TTC549 (cell line): Measurements from ENCODE around the gene FAM83G.
"Not testable (repeated sequence)": the region's sequence is repeated elsewhere in the genome, so short reads cannot be mapped to it uniquely, and the experiment has no call there.

Experiments used
- FAIRE-seq: peaks from 2 replicates; lab custom pipeline; 2012; peaks lifted over from hg19 to GRCh38; lab: Jason Lieb, UNC

FAM83G gene, protein sequence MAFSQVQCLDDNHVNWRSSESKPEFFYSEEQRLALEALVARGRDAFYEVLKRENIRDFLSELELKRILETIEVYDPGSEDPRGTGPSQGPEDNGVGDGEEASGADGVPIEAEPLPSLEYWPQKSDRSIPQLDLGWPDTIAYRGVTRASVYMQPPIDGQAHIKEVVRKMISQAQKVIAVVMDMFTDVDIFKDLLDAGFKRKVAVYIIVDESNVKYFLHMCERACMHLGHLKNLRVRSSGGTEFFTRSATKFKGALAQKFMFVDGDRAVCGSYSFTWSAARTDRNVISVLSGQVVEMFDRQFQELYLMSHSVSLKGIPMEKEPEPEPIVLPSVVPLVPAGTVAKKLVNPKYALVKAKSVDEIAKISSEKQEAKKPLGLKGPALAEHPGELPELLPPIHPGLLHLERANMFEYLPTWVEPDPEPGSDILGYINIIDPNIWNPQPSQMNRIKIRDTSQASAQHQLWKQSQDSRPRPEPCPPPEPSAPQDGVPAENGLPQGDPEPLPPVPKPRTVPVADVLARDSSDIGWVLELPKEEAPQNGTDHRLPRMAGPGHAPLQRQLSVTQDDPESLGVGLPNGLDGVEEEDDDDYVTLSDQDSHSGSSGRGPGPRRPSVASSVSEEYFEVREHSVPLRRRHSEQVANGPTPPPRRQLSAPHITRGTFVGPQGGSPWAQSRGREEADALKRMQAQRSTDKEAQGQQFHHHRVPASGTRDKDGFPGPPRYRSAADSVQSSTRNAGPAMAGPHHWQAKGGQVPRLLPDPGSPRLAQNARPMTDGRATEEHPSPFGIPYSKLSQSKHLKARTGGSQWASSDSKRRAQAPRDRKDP

DNA sequence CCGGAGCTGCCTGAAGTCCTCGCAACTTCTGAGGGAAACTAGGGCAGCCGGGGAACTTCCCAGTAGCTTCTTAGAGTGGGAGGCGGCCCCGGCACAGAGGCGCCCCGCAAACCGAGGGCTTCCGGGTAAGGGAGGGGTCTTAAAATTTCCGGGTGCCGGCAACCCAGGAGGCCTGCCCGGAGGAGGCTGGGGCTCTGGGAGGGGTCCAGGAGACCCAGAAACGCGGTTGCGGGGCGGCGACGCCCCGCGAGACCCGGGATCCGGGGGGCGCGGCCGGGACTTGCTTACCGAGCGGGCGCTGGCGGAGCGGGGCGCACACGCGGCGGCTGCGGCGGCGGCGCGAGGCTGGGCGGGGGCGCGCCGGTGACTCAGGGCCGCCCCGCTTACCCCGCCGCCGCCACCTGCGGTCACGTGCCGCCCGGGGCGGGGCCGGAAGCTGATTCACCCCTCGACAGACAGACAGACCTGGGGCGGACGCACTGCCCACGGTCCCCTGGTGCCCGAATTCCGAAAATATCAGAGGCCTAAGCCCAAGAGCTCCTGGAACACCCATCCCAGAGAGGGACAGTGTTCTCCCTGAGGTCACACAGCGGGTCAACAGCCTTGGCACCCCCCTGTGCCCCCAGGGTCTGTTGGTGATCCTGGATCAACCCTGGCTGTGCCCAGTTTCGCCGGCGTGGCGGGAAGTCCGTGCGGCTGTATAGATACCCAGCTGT lies at the start of gene FAM83G:
Gene FAM83G (minus strand): TSS at position 344 of the 716 bp plus-strand sequence. CDS start 723 bp downstream, outside the sequence.
- no peak for FAIRE-seq

DNA sequence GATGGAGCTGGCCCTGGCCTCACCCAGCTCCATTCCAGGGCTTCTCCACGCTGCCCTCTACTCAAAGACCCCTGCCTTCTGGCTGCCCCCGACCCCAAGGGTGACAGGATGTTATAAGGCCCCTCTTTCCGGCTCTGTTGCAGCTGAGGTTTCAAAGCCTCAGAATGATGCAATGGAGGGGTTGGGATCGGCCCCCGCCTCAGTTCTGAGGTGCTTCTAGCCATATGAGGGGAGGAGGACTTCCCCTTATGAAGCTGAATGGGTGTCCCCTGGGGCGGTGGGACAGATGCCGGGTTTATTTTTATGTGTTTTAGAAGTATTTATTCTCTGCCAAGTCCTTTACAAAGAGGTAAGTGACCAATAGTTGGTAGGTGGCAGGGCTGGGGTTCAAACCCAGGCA lies 44.3 kb upstream of the FAM83G start:
- FAIRE-seq, result not testable (repeated sequence)

DNA sequence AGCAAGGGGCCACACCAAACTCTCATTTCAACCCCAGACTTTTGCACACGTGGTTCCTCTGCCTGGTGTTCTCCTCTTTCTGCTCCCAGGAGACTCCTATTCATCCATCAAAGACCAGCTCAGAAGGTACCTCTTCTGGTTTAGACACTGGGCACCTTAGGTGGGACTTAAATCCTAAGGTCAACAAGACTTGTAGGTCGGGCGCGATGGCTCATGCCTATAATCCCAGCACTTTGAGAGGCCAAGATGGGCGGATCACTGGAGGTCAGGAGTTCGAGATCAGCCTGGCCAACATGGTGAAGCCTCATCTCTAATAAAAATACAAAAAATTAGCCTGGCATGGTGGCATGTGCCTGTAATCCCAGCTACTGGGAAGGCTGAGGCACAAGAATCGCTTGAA lies 42.9 kb upstream of the FAM83G start:
- not testable (repeated sequence) for FAIRE-seq

DNA sequence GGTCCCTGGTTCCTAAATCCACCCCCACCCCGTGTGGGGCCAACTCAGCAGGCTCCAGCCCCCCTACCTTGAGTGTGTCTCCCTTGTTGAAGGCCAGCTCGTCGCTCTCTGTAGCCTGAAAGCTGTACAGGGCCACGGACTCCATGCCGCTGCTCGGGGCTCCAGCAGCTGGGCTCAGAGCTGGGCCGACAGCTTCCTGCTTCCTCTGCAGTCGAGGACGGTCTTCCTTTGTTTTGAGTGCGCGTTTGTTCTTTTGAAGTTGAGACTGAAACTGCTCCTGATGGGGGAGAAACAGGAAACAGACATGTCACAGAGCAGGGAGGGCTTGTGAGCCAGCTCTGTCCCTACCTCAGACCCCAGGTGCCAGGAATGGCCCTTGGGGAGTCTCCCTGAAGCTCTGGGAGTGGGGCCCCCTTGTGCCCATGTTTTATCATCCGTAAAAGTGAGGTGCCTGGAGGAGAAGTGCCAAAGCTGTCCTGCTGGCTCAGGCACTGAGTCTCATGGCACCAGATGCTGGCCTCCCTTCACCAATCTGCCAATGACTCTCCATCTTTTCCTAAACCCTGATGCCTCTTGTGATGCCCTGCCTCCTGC lies 42.3 kb upstream of the FAM83G start, which contains the start of gene GRAP:
Gene GRAP (minus strand): TSS at position 176 of the 594 bp plus-strand sequence. CDS start 31 bp downstream, at position 145.
- not testable (repeated sequence) for FAIRE-seq

DNA sequence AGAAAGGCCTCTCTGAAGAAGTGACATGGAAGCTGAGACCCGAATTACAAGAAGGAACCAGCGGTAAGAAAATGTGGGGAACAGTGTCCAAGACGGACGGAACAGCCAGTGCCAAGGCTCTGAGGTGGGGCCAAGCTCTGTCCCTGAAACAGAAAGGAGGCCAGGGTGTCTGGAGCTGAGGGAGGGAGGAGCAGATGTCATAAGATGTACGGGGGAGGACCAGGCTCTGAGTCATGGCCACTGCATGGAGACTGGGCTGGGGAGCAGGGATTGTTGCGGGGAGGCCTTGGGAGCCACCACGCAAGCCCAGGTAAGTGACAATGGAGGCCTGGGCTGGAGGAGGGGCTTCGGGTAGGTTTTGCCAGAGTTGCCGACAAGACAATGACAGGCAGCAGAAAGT lies 40.1 kb upstream of the FAM83G start:
- not testable (repeated sequence) for FAIRE-seq

DNA sequence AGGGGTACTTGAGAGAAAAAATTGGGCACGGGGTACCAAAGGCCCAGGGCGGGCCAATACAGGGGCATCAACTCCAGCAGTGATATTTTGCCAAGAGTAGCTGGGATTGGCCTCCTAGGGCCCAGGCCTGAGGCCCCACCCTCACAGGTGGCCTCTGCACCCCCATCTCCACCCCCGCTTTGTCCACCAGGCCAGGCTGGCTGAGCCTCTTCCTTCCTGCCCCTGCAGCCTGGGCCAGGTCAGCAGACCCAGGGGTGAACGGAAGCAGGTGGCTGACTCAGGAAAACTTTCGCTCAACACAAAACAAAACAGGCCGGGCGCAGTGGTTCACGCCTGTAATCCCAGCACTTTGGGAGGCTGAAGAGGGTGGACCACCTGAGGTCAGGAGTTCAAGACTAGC lies 38.5 kb upstream of the FAM83G start:
- not testable (repeated sequence) for FAIRE-seq

DNA sequence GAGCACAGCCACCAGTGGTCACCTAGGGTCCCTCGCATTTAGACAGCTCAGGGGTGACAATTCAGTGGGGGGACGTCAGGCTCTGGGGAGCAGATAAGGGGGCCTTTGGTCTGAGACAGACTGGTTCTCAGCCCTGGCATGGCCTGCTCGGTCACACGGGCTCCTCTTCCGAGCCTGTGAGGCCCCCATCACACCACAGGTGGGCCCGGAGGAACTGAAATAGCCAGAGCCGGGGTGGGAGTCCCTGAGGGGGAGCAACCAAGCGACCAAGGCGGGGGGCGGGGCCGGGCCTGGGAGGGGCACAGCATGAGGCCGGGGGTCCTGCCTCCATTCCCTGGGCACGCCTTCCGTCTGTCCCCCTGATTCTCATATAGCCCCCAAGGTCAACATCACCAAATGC lies 37.8 kb upstream of the FAM83G start:
- FAIRE-seq, result not testable (repeated sequence)

DNA sequence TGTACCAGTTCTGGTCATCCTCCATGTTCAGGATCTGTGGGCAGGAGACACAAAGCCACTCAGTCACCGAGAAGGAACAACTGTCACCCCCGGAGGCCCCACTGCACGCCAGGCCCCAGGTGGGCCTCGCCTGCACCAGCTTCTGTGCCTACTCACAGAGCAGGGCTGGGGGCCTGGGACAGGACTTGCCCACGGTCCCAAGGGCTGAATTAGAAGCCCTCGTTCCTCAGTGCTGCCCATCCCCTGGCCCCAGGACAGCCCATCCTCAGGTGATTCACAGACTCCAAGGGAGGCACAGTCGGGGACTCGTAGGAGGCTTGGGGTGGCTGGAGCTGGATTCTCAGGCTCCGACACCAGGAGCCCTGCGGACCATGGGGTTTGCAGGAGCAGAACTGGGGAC lies 37.3 kb upstream of the FAM83G start:
- FAIRE-seq, result not testable (repeated sequence)

DNA sequence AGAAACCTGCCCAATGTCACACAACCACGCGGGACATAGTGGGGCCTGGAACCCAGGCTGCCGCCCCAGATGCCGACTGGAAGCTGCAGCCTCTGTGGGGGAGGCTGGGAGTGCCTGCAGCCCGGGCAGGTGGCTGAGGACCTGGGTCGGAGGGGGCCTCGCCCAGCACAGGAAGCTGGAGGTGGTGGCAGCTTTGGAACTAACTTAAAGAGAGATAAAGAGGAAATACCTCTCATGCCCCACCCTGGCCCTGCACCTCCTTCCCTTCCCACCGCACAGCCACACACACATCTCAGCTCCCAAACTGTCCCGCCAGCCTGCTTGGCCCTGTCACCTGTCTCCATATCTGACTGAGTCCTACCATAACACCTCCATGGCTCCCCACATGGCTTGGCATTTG lies 35.8 kb upstream of the FAM83G start:
- FAIRE-seq, result not testable (repeated sequence)

DNA sequence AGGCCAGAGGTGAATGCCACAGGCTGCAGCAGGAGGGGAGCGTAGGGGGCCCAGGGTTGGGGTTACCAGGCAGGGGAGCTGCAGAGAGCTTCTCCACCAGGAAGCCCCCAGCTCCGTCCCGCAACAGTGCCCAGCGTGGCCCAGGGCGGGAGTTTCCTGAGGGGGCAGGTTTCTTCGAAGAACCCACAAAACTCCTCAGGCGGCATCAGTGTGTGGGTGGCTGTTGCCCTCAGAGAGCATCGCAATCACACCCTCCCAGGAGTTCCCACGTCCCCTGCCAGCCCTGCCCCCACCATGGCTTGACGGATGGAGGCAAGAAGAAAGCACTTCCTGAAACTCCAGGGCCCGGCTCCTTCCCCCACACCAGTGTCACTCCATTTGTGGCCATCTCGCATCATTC lies 34.2 kb upstream of the FAM83G start:
- FAIRE-seq, result not testable (repeated sequence)

DNA sequence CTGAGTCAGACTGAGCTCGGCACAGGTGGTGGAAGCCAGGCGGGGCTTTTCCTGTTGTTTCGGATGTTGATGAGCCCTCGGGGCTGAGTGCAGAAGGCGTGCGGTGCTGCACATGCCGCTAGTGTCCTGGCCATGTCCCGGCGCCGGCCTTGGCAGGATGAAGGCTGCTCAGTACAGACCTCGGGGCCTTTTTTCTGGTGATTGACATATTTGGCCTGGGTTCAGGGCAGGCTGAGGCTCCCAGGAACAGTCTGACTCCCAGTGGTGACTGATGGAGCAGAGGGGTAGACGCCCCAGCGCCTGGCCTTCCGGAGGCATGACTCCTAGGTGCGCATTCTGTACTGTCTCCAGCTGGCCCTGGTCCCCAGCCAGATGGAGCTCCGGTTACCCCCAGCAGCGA lies 33.4 kb upstream of the FAM83G start:
- not testable (repeated sequence) for FAIRE-seq

DNA sequence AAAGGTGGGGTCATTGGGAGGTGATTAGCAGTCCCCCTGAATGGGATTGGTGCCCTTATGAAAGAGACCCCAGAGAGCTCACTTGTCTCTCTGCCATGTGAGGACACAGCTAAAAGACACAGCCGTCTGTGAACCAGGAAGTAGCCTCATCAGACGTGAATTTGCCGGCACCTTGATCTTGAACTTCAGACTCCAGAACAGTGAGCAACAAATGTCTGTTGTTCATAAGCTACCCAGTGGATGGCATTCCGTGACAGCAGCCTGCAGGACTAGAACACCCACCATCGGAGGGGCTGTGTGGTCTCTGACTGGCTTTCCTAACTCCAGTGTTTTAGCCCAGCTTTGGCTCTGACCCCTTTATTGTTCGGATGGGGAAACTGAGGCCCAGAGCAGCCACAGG lies 33.0 kb upstream of the FAM83G start:
- not testable (repeated sequence) for FAIRE-seq

DNA sequence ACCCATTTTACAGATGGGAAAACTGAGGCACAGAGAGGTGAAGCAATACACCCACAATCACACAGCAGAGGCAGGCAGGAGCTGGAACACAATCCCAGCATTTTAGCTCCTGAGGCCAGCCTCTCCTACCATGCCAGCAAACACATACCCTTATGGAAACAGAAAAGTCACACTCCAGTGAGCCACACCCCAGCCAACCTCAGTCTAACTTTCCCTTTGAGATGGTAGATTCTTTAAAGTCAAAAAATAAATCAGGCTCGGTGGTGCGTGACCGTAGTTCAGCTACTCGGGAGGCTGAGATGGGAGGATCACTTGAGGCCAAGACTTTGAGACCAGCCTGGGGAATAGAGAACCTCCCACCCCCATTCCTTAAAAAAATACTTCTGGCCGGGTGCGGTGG lies 31.6 kb upstream of the FAM83G start:
- FAIRE-seq, result not testable (repeated sequence)

DNA sequence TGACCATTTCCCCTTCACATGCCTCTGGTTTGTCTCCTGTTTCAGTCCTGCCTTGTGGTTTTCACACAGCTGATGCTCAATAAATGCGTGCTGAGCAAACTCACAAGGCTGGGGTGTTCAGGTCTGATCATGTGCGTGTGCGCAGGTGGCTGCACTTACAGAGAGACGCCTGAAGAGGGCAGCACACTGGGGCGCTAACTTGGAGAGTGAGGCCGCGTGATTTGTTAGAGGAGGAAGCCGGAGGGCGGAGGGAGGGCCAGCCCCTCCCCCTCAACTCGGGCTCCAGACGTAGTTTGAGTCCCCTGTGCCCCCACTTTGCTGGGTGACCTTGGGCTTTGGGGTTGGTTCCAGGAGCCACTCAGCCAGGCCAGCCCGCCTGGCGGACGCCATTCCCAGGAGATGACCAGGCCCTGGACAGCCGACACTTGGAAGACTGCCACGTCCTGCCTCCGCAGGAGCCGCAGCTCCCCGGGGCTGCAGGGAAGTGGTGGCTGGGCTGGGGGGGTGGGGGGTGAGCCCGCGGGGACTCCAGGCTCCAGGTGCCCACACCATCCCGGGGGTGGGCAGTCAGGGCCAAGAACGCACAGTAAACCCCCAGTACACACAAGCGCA lies 27.9 kb upstream of the FAM83G start:
- FAIRE-seq, result not testable (repeated sequence)

DNA sequence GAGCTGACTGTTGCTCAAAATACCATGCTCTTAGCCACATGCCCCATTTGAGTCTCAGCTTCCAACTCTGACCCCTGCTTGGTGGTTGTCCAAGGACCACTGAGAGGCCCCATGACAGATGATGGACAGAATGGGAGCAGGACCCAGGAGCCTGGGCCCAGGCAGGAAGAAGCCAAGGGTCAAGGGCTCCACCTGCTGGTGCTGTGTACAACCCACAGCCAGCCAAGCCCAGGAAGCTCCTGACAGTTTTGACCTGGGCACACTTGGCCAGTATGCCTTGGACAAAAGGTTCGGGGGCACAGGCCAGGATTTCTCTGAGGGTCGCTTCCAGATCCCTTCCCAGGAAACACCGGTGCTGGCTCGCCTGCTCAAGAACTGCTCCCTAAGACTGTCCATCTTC lies 27.2 kb upstream of the FAM83G start:
- not testable (repeated sequence) for FAIRE-seq

DNA sequence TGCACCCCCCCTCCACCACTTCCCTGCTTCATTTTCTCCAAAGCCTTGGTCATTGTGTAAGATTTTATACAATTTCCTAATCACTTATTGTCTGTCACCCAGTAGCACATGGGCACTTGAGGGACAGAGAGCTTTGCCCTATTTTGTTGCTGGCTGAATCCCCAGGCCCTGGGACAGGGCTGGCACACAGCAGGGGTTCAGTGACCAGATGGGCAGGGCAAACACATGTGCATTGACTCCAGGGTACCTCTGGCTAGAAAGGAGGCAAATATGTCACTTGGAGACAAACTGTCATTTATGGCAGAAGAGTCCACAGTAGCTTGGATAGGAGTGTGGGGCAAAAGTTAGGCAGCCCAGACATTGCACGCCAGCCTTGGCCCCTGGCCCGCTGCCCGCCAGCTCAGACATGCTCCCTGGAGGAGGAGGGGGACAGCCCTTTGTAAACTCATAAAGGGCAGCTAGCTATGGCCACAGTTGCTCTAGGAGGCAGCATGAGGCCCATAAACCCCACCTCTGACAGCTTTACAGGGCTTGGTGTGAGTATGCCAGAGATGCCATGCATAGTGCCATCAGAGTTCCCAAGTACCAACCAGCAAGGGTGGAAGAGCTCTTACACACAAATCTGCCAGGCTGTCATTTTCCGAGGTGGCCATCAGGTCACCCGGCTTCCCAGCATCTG lies 26.3 kb upstream of the FAM83G start:
- not testable (repeated sequence) for FAIRE-seq

DNA sequence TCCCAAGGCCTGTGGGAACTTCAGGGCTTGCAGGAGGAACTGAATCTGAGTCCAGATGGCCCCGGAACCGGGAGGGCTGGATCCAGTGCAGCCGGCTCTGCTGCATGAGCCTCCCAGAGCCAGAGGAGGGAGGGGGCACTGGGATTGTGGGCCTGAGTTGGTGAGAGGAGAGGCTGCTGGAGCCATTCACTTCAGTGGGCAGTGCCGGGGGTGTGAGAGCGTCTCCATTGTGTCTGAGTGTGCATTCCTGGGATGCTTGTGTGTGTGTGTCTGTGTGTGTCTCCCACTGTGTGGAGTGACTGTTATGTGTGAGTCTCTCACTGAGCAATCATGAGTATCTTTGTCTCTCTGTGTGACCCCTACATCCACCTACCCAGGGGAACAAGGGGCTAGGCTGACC lies 25.2 kb upstream of the FAM83G start:
- not testable (repeated sequence) for FAIRE-seq

DNA sequence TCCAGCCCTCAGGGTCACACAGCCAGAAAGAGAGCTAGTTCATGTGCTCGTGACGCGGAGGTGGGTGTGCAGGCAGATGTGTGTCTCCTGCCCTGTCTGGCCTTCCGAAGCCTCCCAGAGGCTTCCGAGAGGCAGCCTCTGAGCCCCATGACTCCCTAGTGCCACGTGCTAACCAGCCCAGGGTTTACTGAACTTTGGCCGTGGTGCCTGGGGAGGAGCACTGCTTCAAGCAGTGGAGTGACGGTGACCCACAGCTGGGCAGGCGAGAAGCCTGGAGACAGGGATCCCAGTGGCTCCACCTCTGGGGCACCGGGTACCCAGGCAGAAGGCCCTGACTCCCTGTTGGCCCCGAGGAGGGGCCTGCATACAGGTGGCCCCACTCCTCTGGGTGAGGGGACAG lies 24.1 kb upstream of the FAM83G start:
- FAIRE-seq, result not testable (repeated sequence)

DNA sequence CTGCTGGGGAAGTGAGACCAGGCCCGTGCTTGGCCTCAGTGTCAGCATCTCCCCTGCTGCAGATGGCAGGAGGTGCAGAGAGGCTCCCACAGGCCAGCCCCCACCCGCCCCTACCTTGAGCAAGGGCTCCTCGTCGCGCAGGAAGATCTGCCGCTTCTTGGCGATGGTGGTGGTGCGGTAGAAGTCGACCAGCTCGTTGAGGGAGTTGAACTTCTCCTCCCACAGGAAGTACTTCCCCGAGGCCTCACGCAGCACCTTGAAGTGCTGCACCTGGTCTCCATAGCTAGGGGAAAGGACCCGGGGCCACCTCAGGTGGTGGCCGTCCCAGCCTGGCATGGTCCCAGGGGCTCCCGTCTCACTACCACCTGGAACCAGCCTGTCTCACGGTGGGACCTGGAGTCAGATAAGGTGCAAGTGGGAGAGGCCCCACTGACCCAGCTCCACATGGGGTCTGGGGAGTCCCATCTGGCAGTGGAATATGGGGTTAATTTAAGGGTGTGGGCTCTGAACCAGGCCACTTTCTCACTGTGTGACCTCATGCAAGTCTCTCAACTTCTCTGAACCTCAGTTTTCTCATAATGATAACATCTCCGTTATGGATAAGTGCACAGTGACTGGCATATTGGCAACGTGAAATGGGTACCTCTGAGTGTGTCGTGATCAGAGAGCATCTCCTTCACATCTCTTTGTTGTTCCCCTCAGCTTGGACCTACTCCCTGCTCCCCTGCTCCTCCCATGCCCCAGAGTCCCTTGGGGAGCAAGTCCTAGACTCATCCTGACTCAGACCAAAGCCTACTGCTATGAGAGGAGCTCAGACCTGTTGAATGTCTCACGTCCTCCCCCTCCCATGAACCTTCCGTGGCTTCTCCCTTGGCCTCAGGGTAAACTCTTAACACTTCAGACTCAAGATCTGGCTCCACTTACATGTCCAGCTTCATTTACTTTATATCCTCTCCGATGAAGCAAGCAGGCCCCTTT lies 19.8 kb upstream of the FAM83G start:
- no peak for FAIRE-seq
